Subcutaneous adipose tissue (tissue), 4 donors: Measurements from ENCODE around the gene ITPRIP. TPM values are rescaled to one million over a fixed set of nuclear protein-coding genes. Genes with fewer than 3 reads are reported as not detected.

Source experiments
- CTCF ChIP-seq: fragments of 450-650 bp; IDR thresholded peaks from one replicate; pipeline ENCODE4 v1.5.1; 2016; ENCODE audit warnings: low read depth, mild to moderate bottlenecking, control low read depth, antibody characterized with exemption, moderate library complexity
- total RNA-seq, 4 donors: library from RNA; depleted of rRNA; stranded (reverse); fragments of >200 nt; gene quantifications; one replicate each; pipeline ENCODE4 v1.1.0, GENCODE V29; 2016

Gene ITPRIP
- total RNA-seq, 4 donors from 2014 or later, result 22.5 to 32.3 (median 30.9) TPM

GRCh38 chr10:104311184-104311720 is 27.0 kb downstream of the ITPRIP start:
- TF ChIP-seq CTCF, result no peak

GRCh38 chr10:104309980-104310978 is 28.0 kb downstream of the ITPRIP start:
- no peak for TF ChIP-seq CTCF

GRCh38 chr10:104308439-104308903 is 29.8 kb downstream of the ITPRIP start:
- no peak for TF ChIP-seq CTCF

GRCh38 chr10:104307576-104308438 is 30.5 kb downstream of the ITPRIP start:
- no peak for TF ChIP-seq CTCF

- no peak for TF ChIP-seq CTCF
Observed at GRCh38 chr10:104306897-104307296, 31.4 kb downstream of the ITPRIP start.

GRCh38 chr10:104304927-104305326 is 33.3 kb downstream of the ITPRIP start:
- TF ChIP-seq CTCF, result no peak
